B cell (primary cell): Measurements from ENCODE around the gene MAP3K7CL. TPM values are rescaled to one million over a fixed set of nuclear protein-coding genes. Genes with fewer than 3 reads are reported as not detected.

Experiments used
- ATAC-seq: fragments of 200-7000 bp; cut with Tn5 transposase; one replicate; pipeline ENCODE4 v1.10.0; 2021; ENCODE audit warnings: low read depth, mild to moderate bottlenecking, moderate number of reproducible peaks, moderate library complexity
- CTCF ChIA-PET: fragments of 350-600 bp; sonication (Branson Sonifier 250); formaldehyde crosslinking; loops from one replicate; lab custom pipeline; 2021; ENCODE audit warnings: antibody characterized with exemption, inconsistent platforms; lab: Charles Lee
- POLR2A ChIA-PET: fragments of 350-600 bp; sonication (Branson Sonifier 250); formaldehyde crosslinking; loops from one replicate; lab custom pipeline; 2021; ENCODE audit warnings: antibody characterized with exemption; lab: Charles Lee
- DNase-seq: peaks from one replicate; pipeline ENCODE4 v3.0.0; 2013
- H2AFZ ChIP-seq: 2 replicates; pipeline ENCODE4 v1.6.1; 2012; ENCODE audit warnings: mild to moderate bottlenecking, low read depth, low read length; ENCODE audit not compliant: insufficient read depth, poor library complexity, severe bottlenecking
- H3K27ac ChIP-seq, 2 donors: 1 replicate in 1 of 2; 2 replicates in 1 of 2; pipeline ENCODE4 v1.5.1; 2012 to 2013; ENCODE audit warnings: low read length in 2 of 2, mild to moderate bottlenecking in 2 of 2, moderate library complexity in 1 of 2
- H3K27me3 ChIP-seq, 4 experiments: fragments of 200-600 bp in 1 of 4; sonication (generic) in 1 of 4; replicated peaks in 1 of 4; 1 replicate in 2 of 4; 2 replicates in 2 of 4; pipeline versions ENCODE4 v1.6.1 to v1.7.0; 2013 to 2016; ENCODE audit warnings: low read length in 3 of 4, mild to moderate bottlenecking in 2 of 4, mixed read lengths in 1 of 4, moderate library complexity in 1 of 4; ENCODE audit not compliant: insufficient read depth in 4 of 4, control insufficient read depth in 3 of 4; ENCODE audit errors: control extremely low read depth in 1 of 4
- H3K36me3 ChIP-seq, 2 experiments: replicated peaks in 1 of 2; 1 replicate in 1 of 2; 2 replicates in 1 of 2; pipeline versions ENCODE4 v1.6.1 to v1.7.1; 2013; ENCODE audit warnings: low read length in 1 of 2; ENCODE audit not compliant: insufficient read depth in 2 of 2, control insufficient read depth in 1 of 2; ENCODE audit errors: control extremely low read depth in 1 of 2, extremely low read depth in 1 of 2
- H3K4me1 ChIP-seq, 2 donors: fragments of 200-600 bp in 1 of 2; sonication (generic) in 1 of 2; 1 replicate in 1 of 2; 2 replicates in 1 of 2; pipeline versions ENCODE4 v1.5.1 to v1.6.1; 2013 to 2017; ENCODE audit warnings: low read length in 2 of 2; ENCODE audit not compliant: control insufficient read depth in 2 of 2, insufficient read depth in 2 of 2
- H3K4me2 ChIP-seq: replicated peaks from 2 replicates; pipeline ENCODE3; 2012; ENCODE audit warnings: mild to moderate bottlenecking, low read depth, low read length; ENCODE audit not compliant: poor library complexity, severe bottlenecking
- H3K4me3 ChIP-seq, 5 experiments: fragments of 200-600 bp in 1 of 5; sonication (generic) in 1 of 5; 1 replicate in 3 of 5; 2 replicates in 2 of 5; pipeline versions ENCODE4 v1.5.1 to v1.7.0; 2011 to 2016; ENCODE audit warnings: low read length in 4 of 5, mild to moderate bottlenecking in 4 of 5, low read depth in 2 of 5, control low read depth in 1 of 5, moderate library complexity in 1 of 5; ENCODE audit not compliant: insufficient read depth in 1 of 5; ENCODE audit errors: control extremely low read depth in 1 of 5, extremely low read depth in 1 of 5
- H3K79me2 ChIP-seq: fragments of 200-600 bp; sonication (generic); one replicate; pipeline ENCODE4 v1.6.0; 2016; ENCODE audit warnings: low read length; ENCODE audit not compliant: control insufficient read depth, insufficient read depth
- H3K9ac ChIP-seq: fragments of 200-600 bp; sonication (generic); 2 replicates; pipeline ENCODE4 v1.6.1; 2017; ENCODE audit warnings: mild to moderate bottlenecking, low read length, moderate library complexity
- H3K9me3 ChIP-seq, 3 donors: one replicate each; pipeline versions ENCODE4 v1.6.1 to v1.7.1; 2013; ENCODE audit warnings: low read length in 2 of 3; ENCODE audit not compliant: control insufficient read depth in 2 of 3, insufficient read depth in 1 of 3; ENCODE audit errors: control extremely low read depth in 1 of 3
- H4K20me1 ChIP-seq: 2 replicates; pipeline ENCODE4 v1.6.0; 2012; ENCODE audit warnings: mild to moderate bottlenecking, low read length; ENCODE audit not compliant: insufficient read depth, control insufficient read depth, poor library complexity, severe bottlenecking
- H3K27ac Mint-ChIP-seq: one replicate; pipeline ENCODE4 v1.8.0; 2021; ENCODE audit warnings: mixed read lengths
- H3K27me3 Mint-ChIP-seq: one replicate; pipeline ENCODE4 v1.8.0; 2021; ENCODE audit warnings: mixed read lengths
- H3K4me1 Mint-ChIP-seq: one replicate; pipeline ENCODE4 v1.8.0; 2021; ENCODE audit warnings: mixed read lengths
- H3K4me3 Mint-ChIP-seq: one replicate; pipeline ENCODE4 v1.8.0; 2021; ENCODE audit warnings: mixed read lengths
- H3K9me3 Mint-ChIP-seq: one replicate; pipeline ENCODE4 v1.8.0; 2022; ENCODE audit warnings: mixed read lengths; ENCODE audit not compliant: insufficient read depth
- EZH2 ChIP-seq: IDR thresholded peaks from 2 replicates; pipeline ENCODE4 v1.6.1; 2012; ENCODE audit warnings: borderline replicate concordance, low read depth, mild to moderate bottlenecking, moderate library complexity, low read length; ENCODE audit not compliant: insufficient read depth, poor library complexity, severe bottlenecking
- WGBS: methylation state at CpG from one replicate; pipeline ENCODE4 v1.1.5; 2013; ENCODE audit warnings: missing lambda C conversion rate; ENCODE audit not compliant: insufficient coverage; 5-methylcytosine and 5-hydroxymethylcytosine counted together
- intact Hi-C: fragments of 100-400 bp; cut with micrococcal nuclease; formaldehyde crosslinking; loops from one replicate; pipeline ENCODE4 v1.10.0; 2022
- polyA plus RNA-seq: library from polyadenylated mRNA; depleted of rRNA; stranded (reverse); fragments of >200 nt; gene quantifications from 2 replicates; pipeline ENCODE4 v1.2.3, GENCODE V29; 2012
- total RNA-seq, 2 donors: library from RNA; stranded (reverse); fragments of 120-200 nt in 1 of 2; gene quantifications; 1 replicate in 1 of 2; 2 replicates in 1 of 2; pipeline versions ENCODE4 v1.2.3 to v1.2.4, GENCODE V29; 2013 to 2022
- TF ChIP-seq, protein P1 (sequence below): fragments of 200-600 bp; IDR thresholded peaks from one replicate; pipeline ENCODE4 v1.8.0; 2022; ENCODE audit warnings: antibody characterized with exemption, mild to moderate bottlenecking

Gene MAP3K7CL
- total and polyA plus RNA-seq, 2 donors (not counting 1 experiment from before 2014, with no cell fraction given) = 8.9 to 11.9 TPM

DNA sequence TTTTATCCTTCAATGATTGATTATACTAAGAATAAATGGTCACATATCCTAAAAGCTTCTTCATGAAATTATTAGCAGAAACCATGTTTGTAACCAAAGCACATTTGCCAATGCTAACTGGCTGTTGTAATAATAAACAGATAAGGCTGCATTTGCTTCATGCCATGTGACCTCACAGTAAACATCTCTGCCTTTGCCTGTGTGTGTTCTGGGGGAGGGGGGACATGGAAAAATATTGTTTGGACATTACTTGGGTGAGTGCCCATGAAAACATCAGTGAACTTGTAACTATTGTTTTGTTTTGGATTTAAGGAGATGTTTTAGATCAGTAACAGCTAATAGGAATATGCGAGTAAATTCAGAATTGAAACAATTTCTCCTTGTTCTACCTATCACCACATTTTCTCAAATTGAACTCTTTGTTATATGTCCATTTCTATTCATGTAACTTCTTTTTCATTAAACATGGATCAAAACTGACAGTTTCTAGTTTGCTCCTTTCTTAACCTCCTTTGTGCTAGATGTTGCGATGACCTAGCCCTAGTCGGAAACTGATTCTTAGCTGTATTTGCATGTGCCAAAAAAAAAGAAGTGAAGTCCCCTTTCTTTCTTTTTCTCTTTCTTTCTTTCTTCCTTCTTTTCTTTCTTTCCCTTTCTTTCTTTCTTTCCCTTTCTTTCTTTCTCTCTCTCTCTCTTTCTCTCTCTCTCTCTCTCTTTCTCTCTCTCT, 45.1 kb downstream of the MAP3K7CL start:
- ChIA-PET CTCF (interaction anchor here (1.1 kb wide), 1 partner anchor 12 kb away, joined by 3 read pairs; no protein-coding TSS in a partner anchor), POLR2A (interaction anchor here (0.7 kb wide), 2 partner anchors 118 to 219 kb away, joined by 5 read pairs; no protein-coding TSS in a partner anchor)

More for the DNA sequence above, 45.1 kb downstream of the MAP3K7CL start:
- TF ChIP-seq, protein P1, sequence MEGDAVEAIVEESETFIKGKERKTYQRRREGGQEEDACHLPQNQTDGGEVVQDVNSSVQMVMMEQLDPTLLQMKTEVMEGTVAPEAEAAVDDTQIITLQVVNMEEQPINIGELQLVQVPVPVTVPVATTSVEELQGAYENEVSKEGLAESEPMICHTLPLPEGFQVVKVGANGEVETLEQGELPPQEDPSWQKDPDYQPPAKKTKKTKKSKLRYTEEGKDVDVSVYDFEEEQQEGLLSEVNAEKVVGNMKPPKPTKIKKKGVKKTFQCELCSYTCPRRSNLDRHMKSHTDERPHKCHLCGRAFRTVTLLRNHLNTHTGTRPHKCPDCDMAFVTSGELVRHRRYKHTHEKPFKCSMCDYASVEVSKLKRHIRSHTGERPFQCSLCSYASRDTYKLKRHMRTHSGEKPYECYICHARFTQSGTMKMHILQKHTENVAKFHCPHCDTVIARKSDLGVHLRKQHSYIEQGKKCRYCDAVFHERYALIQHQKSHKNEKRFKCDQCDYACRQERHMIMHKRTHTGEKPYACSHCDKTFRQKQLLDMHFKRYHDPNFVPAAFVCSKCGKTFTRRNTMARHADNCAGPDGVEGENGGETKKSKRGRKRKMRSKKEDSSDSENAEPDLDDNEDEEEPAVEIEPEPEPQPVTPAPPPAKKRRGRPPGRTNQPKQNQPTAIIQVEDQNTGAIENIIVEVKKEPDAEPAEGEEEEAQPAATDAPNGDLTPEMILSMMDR = no peak
- TF ChIP-seq EZH2 = no peak
- intact Hi-C loops = loop anchor here (10.0 kb wide), 1 partner anchor 51 kb away; no protein-coding TSS in a partner anchor
- Histone ChIP-seq H4K20me1 (no peaks in the 10 kb centered on the region), H3K27me3 (no peaks in the 10 kb centered on the region), H3K4me2 (peak overlapping the region; percentile 26), H3K79me2 (no peaks in the 10 kb centered on the region), H3K9me3 (no peaks in the 10 kb centered on the region), H3K9ac (no peak overlapping the region), H3K36me3 (no peaks in the 10 kb centered on the region), H2AFZ (no peak overlapping the region), H3K27ac (no peak overlapping the region), H3K4me3 (no peak overlapping the region), H3K4me1 (peaks cover 16 to 18% of the 10 kb centered on the region in 2 donors)
- Mint-ChIP-seq H3K27ac (peak overlapping the region; percentile 39), H3K4me1 (peaks cover 22% of the 10 kb centered on the region), H3K27me3 (no peaks in the 10 kb centered on the region), H3K9me3 (no peaks in the 10 kb centered on the region), H3K4me3 (peak overlapping the region; percentile 74)
- ATAC-seq (no peak), DNase-seq (no peak)
- no CpG with 5 or more reads among the region's 3 CpGs for WGBS
